Measurements from ENCODE around the gene ZNF280C.
"Not testable (repeated sequence)": the region's sequence is repeated elsewhere in the genome, so short reads cannot be mapped to it uniquely, and the experiment has no call there.

Gene ZNF280C

GRCh38 chrX:130261296-130261893, 7.3 kb downstream of the ZNF280C start:
- no peak for DNase-seq

- peak; percentile 11 for DNase-seq
Observed at GRCh38 chrX:130260316-130260715, 8.4 kb downstream of the ZNF280C start.

GRCh38 chrX:130253916-130254315, 14.8 kb downstream of the ZNF280C start:
- DNase-seq, result no peak

GRCh38 chrX:130251671-130252070, 17.0 kb downstream of the ZNF280C start:
- DNase-seq, result no peak

GRCh38 chrX:130247996-130248395, 20.7 kb downstream of the ZNF280C start:
- DNase-seq, result peak; percentile 2

GRCh38 chrX:130246084-130246483, 22.6 kb downstream of the ZNF280C start:
- DNase-seq, result no peak

- DNase-seq, result no peak
Observed at GRCh38 chrX:130245441-130245840, 23.3 kb downstream of the ZNF280C start.

GRCh38 chrX:130231184-130231583, 37.5 kb downstream of the ZNF280C start:
- not testable (repeated sequence) for DNase-seq

- DNase-seq, result no peak
Observed at GRCh38 chrX:130228871-130229270, 39.8 kb downstream of the ZNF280C start.

GRCh38 chrX:130224810-130225209, 43.9 kb downstream of the ZNF280C start:
- no peak for DNase-seq

- DNase-seq, result no peak
Observed at GRCh38 chrX:130216320-130216719, 52.4 kb downstream of the ZNF280C start.

- no peak for DNase-seq
Observed at GRCh38 chrX:130213376-130213775, 55.3 kb downstream of the ZNF280C start.

- no peak for DNase-seq
Observed at GRCh38 chrX:130212371-130212770, 56.3 kb downstream of the ZNF280C start.

- no peak for DNase-seq
Observed at GRCh38 chrX:130211415-130212186, 57.1 kb downstream of the ZNF280C start.

- no peak for DNase-seq
Observed at GRCh38 chrX:130204647-130205046, 64.1 kb downstream of the ZNF280C start.

GRCh38 chrX:130197464-130197863, 71.2 kb downstream of the ZNF280C start:
- DNase-seq, result no peak

- DNase-seq, result no peak
Observed at GRCh38 chrX:130196466-130196865, 72.2 kb downstream of the ZNF280C start.

GRCh38 chrX:130190801-130191200, 77.9 kb downstream of the ZNF280C start:
- no peak for DNase-seq

- peak; percentile 66 for DNase-seq
Observed at GRCh38 chrX:130186651-130187050, 82.0 kb downstream of the ZNF280C start.

GRCh38 chrX:130184857-130185256, 83.8 kb downstream of the ZNF280C start:
- no peak for DNase-seq

- DNase-seq, result no peak
Observed at GRCh38 chrX:130184168-130184567, 84.5 kb downstream of the ZNF280C start.

- DNase-seq, result no peak
Observed at GRCh38 chrX:130179579-130180215, 89.0 kb downstream of the ZNF280C start.

GRCh38 chrX:130179170-130179569, 89.5 kb downstream of the ZNF280C start:
- DNase-seq, result no peak

GRCh38 chrX:130176942-130177341, 91.8 kb downstream of the ZNF280C start:
- DNase-seq, result no peak

Measured in NCI-H82 (cell line).